T-helper 2 cell (primary cell): ENCODE results near the gene SFT2D3.

Experiments used
- DNase-seq, 5 experiments: peaks; one replicate each; pipeline versions ENCODE4 v3.0.0 to v3.0.0-alpha.2; 2012 to 2022

SFT2D3 gene

GRCh38 chr2:127712999-127713398, 11.7 kb downstream of the SFT2D3 start:
- no peak for DNase-seq

GRCh38 chr2:127713562-127713961, 12.3 kb downstream of the SFT2D3 start:
- no peak for DNase-seq

- DNase-seq = no peak
These were observed 14.6 kb downstream of the SFT2D3 start for GRCh38 chr2:127715778-127716449.

- DNase-seq = no peak
These were observed 17.0 kb downstream of the SFT2D3 start for GRCh38 chr2:127718271-127718670.

GRCh38 chr2:127719301-127720218, 18.3 kb downstream of the SFT2D3 start:
- DNase-seq = no peak

DNA sequence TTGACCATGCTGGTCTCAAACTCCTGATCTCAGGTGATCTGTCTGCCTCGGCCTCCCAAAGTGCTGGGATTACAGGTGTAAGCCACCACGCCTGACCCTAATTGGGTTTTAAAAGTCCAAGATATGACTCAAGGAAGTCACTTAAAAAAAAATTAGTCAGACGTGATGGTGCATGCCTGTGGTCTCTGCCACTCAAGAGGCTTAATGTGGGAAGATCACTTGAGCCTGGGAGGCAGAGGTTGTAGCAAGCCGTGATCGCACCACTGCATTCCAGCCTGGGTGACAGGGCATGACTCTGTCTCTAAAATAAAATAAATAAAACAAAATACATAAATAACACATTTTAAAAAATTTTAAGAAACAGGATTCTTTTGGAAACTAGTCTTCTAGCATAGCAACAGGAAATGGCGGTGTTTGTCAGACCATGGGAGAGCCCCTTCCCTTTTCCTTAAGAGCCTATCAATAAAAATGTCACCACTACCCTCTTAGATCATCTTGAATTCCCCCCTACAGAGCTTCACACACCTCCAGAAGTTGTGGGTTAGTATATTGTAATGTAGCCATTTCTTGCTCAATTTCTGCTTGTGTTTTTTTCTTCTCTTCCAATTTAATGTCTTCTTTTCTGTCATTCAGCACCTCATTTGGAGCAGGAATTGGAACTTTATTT, 20.1 kb downstream of the SFT2D3 start:
- no peak for DNase-seq

DNA sequence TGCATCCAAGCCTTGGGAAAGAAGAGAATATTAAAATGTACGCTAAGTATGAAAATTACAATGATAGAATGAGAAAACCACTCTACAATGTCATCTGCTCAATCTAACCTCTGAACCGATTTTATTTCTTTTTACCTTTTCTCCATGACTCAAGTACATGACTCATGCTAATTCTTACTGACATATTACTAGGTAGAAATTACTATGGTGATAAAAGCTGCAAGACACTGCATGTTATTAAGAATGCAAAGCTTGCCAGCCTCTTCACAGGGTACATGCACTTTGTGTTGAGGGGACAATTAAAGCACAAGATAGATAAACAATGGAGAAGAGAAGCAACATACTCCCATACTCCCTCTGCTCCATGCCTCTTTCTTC, 20.7 kb downstream of the SFT2D3 start:
- DNase-seq = no peak

GRCh38 chr2:127722807-127723206, 21.5 kb downstream of the SFT2D3 start:
- no peak for DNase-seq

DNA sequence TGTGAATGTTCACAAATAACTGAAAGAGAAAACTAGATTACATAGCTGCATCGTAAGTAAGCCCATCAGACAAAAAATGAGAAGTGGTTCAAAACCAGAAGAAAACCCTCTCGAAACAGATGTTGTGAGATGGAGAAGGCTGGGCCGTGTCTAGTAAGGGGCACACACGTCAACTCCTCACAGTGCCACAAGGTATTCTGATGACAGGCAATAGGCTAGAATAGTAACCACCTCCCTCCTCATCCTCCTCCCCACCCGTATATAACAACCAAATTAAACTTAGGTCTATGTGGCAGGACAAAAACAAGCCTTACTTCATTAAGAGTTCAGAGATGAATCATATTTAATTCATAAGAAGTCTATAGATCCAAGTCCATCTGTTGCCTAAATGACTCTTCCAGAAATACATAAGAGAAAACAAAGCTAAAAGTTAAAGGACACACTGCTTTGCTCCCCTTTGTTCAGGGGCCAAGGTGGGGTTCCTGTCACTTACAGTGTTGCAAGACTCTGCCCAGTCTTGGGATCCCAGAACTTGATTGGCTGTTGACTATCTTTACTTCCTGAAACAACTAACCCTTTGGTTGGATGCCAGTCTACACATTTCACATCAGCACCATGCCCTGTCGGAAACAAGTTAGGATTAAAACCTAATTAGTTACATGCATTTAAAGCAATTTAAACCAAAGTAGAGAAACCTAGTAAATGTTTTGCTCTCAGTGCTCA, 25.0 kb downstream of the SFT2D3 start:
- peak in 1 of 5 experiments; percentile 24 for DNase-seq

GRCh38 chr2:127733113-127733815, 32.0 kb downstream of the SFT2D3 start:
- DNase-seq = no peak

GRCh38 chr2:127733816-127734537, 32.7 kb downstream of the SFT2D3 start:
- DNase-seq = no peak

GRCh38 chr2:127735044-127735443, 33.7 kb downstream of the SFT2D3 start:
- no peak for DNase-seq

DNA sequence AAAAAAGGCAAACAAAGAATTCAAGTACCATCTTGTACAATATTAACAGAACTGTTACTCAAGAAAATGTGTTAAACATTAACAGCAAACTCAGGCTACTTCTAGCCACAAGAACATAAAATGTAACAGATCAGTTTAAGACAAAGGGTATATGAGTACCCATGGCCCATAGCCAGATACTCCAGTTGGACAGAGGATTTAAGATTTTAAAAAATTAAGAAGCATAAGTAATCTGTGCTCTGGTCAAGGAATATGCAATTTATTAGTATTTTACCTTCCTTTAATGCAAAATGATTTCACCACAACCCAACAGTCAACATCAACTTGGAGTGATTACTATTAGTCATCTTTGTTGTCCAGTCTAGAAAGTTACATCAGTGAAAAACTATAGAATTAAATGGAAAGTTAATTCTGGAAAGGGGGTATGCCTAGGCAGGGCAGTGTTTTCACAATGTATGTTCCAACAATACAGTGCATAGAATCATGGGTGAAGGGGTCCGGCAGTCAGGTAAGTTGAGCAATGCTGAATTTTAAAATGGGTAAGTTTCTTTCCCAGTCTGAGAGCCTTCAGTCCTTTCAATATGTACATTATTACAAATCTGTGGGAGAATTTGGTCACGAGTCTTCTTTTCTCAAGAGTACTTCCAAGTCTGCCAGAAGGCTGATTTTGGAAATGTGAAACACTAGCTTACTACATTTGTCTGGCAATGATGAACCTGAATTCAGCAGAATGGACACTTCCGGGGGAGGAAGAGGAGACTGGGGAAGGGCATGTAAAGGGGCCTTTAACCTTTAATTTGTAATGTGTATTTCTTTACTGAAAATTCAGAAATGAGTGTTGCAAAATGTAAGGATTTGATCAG, 34.5 kb downstream of the SFT2D3 start:
- no peak for DNase-seq

- DNase-seq = peak in 1 of 5 experiments; percentile 66
These were observed 36.6 kb downstream of the SFT2D3 start for GRCh38 chr2:127737892-127738291.

GRCh38 chr2:127739800-127740199, 38.5 kb downstream of the SFT2D3 start:
- no peak for DNase-seq

DNA sequence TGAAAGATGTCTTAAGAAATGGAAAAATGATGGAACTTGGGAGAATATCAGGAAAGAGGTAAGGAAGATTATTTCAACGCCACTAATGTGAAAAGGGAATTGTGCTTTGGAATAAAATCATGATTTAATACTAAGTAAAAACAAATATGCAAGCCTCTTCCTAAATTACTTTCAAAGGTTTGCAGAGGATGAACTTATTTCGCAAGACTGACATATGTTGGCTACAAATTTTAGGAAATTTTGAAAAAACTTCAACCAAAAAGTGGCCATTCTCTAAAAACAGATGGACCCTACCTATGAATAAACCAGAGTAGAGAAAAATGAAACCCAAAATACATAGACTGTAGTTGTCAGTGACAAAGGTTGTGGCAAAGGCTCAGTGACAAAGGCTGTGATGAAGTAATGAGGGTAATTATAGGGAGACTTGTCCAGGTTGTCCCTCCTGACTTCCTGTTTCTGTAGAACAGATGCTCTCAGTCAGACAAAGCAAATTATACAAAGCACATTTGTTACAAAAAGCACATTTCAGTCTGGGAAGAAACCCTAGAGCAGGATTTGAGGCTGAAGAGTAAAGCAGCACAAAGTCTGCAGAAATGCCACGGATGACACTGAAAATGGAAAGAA, 39.5 kb downstream of the SFT2D3 start:
- no peak for DNase-seq

DNA sequence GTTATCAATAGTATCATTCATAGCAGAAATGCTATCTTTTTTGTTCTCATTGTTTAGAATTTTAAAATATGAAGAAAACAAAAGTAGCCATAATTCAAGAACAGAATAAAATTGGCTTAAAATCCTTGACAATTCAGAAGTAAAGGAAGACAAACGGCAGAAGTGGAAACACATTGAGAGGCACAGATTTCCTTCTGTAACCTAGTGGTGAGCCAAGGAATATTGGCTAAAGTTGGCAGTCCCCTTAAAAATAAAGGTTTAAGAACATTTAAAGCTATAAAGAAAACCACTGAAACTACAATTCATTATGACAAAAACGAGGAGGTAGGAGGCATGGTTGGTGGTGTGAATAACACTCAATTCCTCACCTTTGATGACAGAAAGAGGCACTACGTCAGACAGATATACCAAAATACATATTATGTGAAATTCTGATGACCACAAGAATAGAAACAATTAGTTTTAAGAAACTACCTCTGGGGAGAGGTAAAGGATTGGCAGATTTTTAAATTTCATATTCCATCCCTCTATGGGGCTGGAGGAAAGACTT, 42.3 kb downstream of the SFT2D3 start:
- DNase-seq = peak in 1 of 5 experiments; percentile 23

DNA sequence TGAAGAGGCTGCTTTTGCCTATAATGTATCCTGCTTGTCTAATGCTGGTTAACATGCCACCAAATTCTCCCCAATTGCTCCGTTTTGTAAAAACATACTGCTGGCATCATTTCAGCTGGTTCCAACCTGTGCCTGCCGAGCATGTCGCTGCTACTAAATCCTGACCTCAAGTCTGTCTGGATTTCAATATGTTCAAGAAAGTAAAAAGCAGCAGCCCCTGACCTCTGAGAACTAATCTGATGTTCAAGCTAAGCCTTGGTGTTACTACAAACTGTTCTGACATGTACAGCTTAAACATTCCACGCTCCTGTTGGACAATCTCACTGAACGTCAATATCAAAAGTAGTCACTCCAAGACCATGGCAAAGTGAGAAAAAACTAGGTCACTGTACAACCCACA, 46.3 kb downstream of the SFT2D3 start:
- DNase-seq = no peak

GRCh38 chr2:127749537-127749936, 48.2 kb downstream of the SFT2D3 start:
- DNase-seq = peak in 1 of 5 experiments; percentile 59

- peak in 1 of 5 experiments; percentile 29 for DNase-seq
These were observed 52.1 kb downstream of the SFT2D3 start for GRCh38 chr2:127753374-127753773.
